IPS-20b (cell line): ENCODE data around the gene CEP44.
"Not testable (repeated sequence)": the region's sequence is repeated elsewhere in the genome, so short reads cannot be mapped to it uniquely, and the experiment has no call there.

ENCODE experiments used
- H3K27ac ChIP-seq: one replicate; pipeline ENCODE4 v1.5.1; 2013; ENCODE audit warnings: low read length
- H3K27me3 ChIP-seq: 2 replicates; pipeline ENCODE4 v1.6.1; 2013; ENCODE audit warnings: mild to moderate bottlenecking, low read length, inconsistent platforms; ENCODE audit not compliant: insufficient read depth
- H3K36me3 ChIP-seq: 2 replicates; pipeline ENCODE4 v1.6.1; 2013; ENCODE audit warnings: low read depth, mild to moderate bottlenecking, inconsistent platforms, low read length, moderate library complexity; ENCODE audit not compliant: insufficient read depth
- H3K4me1 ChIP-seq: 2 replicates; pipeline ENCODE4 v1.6.1; 2013; ENCODE audit warnings: mild to moderate bottlenecking, control low read depth, inconsistent platforms, low read length, moderate library complexity; ENCODE audit not compliant: insufficient read depth
- H3K4me3 ChIP-seq: 2 replicates; pipeline ENCODE4 v1.5.1; 2013; ENCODE audit warnings: mild to moderate bottlenecking, low read length, inconsistent platforms
- H3K9ac ChIP-seq: 2 replicates; pipeline ENCODE4 v1.6.1; 2013; ENCODE audit warnings: low read depth, mild to moderate bottlenecking, inconsistent platforms, low read length, moderate library complexity
- H3K9me3 ChIP-seq: 2 replicates; pipeline ENCODE4 v1.6.1; 2013; ENCODE audit warnings: mild to moderate bottlenecking, low read depth, low read length, inconsistent platforms; ENCODE audit not compliant: insufficient read depth

The CEP44 gene

DNA sequence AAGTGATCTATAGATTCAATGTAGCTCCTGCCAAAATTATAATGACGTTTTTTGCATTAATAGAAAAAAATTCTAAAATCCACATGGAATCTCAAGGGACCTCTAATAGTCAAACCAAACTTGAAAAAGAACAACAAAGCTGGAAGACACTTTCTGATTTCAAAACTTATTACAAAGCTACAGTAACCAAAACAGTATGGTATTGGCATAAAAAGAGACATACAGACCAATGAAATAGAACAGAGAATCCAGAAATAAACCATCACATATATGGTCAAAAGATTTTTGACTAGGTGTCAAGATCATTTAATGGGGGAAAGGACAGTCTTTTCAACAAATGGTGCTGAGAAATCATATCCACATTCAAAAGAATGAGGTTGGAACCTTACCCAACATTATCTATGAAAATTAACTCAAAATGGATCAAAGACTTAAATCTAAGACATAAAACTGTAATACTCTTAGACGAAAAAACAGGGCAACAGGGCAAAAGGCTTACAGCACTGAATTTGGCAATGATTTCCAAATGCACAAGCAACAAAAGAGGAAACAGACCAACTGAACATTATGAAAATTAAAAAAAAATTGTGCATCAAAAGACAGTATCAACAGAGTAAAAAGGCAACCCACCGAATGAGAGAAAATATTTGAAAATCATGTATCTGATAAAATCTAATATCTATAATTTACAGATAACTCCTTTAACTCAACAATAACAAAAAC lies 4.1 kb upstream of the CEP44 start:
- Histone ChIP-seq H3K27me3 (no peaks in the 10 kb centered on the region), H3K9ac (no peak overlapping the region), H3K4me3 (no peak overlapping the region)

DNA sequence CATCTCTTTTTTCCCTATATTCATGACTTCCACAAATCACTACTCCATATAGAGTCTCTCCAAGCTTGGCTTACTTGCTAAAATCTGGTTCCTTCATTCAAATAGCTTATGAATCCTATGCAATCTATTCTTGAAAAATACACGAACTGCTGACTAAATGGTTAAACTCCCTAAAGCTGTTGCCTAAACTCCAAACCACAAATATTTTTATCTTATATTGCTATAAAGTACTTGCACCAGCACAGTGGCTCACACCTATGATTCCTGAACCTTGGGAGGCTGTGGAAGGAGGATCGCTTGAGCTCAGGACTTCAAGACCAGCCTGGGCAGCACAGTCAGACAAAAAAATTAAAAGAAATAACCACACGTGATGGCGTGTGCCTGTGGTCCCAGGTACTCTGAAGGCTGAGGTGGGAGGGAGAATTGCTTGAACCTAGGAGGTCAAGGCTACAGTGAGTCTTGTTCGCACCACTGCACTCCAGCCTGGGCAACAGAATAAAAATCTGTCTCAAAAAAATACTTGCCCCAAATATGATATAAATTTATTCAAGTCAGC lies 2.5 kb upstream of the CEP44 start:
- Histone ChIP-seq H3K27ac (no peak overlapping the region), H3K4me1 (peaks cover 5% of the 10 kb centered on the region; the same call in 1 of the 2 replicates), H3K36me3 (no peaks in the 10 kb centered on the region), H3K9me3 (no peaks in the 10 kb centered on the region), H3K27me3 (no peaks in the 10 kb centered on the region), H3K9ac (no peak overlapping the region), H3K4me3 (no peak overlapping the region)

More for the DNA sequence above, 4.1 kb upstream of the CEP44 start:
- Histone ChIP-seq H3K27ac (no peak overlapping the region), H3K4me1 (peaks cover under 1% of the 10 kb centered on the region; the same call in 1 of the 2 replicates), H3K9me3 (no peaks in the 10 kb centered on the region), H3K36me3 (no peaks in the 10 kb centered on the region)

DNA sequence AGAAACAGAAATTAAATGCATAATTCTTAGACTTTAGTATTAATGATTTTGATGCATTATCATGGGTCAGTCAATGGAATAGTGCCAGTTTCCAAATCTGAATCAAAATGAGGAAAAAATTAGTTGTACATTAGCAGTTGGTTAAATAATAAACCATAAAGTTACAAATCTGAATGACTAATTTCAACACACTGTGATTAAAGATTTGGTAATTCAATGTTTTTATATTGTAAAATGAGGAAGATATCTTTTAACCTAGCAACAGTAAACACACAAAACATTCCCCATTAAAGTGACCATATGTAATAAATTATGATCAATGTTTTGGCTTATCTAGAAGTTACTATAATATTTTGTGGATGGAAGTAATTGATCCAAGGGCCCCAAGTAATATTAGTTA lies 1.8 kb upstream of the CEP44 start:
- peaks cover 5% of the 10 kb centered on the region; the same call in 1 of the 2 replicates for H3K4me1 ChIP-seq
- no peaks in the 10 kb centered on the region for H3K27me3 ChIP-seq
- H3K9ac ChIP-seq, result no peak overlapping the region
- H3K27ac ChIP-seq, result no peak overlapping the region
- no peak overlapping the region for H3K4me3 ChIP-seq
- no peaks in the 10 kb centered on the region for H3K9me3 ChIP-seq
- H3K36me3 ChIP-seq, result no peaks in the 10 kb centered on the region

DNA sequence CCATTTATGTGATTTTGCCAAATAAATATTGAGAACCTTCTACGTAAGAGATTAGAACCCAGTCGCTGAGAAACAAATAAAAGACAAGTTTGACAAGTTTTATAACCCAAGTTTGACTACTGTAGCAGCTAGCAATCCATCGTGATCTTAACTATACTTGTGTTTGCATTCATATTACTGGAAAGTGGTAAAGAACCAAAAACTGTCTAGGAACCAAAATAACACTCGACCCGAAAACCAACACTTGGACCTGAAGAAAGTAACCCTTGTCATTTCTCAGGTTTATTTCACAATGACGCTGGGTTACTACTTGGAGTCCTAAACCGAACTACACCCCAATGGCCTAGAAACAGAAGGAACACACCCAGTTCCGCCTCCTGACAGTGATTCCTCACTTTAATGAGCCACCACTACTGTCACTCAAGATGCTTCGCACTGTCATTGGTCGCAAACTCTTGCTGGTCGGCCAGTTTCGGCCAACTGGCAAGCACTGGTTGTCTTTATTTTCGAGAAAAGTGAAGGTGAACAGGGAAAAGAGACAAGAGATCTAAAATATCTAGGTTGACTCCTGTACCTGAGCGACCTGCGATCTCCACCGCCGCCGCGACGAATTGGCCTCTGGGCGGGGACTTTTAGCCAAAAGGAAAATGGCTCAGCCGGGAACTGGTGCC lies 740 bp upstream of the CEP44 start:
- Histone ChIP-seq H3K4me3 (peak overlapping the region; percentile 86), H3K36me3 (no peaks in the 10 kb centered on the region), H3K27ac (peak overlapping the region; percentile 94), H3K4me1 (peaks cover 5% of the 10 kb centered on the region; the same call in 1 of the 2 replicates), H3K27me3 (no peaks in the 10 kb centered on the region), H3K9me3 (no peaks in the 10 kb centered on the region), H3K9ac (peak overlapping the region; percentile 96; the same call in 1 of the 2 replicates)

DNA sequence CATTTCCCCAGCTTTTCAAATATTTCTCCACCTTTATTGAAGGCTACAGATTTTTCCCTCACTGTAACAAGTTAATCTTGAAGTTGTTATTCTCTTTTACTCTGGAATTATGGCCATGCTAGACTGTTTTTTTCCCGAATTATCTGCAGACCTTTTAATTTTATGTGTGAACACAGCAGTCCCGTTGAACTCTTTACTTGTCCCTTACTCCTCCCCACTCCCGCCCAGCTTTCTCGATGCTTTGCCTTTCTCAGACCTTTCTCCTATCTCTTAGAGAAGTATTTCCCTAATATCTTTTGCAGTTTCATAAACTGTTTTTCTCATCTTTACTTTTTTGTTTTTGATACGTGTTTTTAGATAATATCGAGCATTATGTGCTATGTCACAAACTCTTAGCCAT lies 776 bp downstream of the CEP44 start:
- H3K4me3 ChIP-seq, result peak overlapping the region; percentile 86
- peak overlapping the region; percentile 96 for H3K9ac ChIP-seq
- H3K27me3 ChIP-seq, result no peaks in the 10 kb centered on the region
- no peaks in the 10 kb centered on the region for H3K9me3 ChIP-seq
- H3K36me3 ChIP-seq, result no peaks in the 10 kb centered on the region
- H3K4me1 ChIP-seq, result peaks cover 5% of the 10 kb centered on the region; the same call in 1 of the 2 replicates
- H3K27ac ChIP-seq, result peak overlapping the region; percentile 94

DNA sequence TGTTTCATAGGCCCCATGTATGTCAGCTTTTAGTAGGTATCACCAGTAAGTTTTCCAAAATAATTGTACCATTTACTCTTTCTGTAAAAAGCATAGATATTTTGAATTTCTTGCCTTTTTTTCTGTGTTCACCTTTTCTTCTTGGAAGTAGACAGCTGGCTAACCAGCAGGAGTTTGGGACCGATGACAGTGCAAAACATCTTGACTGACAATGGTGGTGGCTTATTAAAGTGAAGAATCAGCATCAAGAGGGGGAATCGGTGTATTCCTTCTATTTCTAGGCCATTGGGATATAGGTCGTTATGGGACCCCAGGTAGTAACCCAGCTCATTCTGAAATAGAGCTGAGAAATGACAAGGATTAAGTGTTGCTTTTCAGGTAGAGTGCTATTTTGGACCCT lies 3.2 kb downstream of the CEP44 start:
- H3K9me3 ChIP-seq, result no peaks in the 10 kb centered on the region
- H3K4me1 ChIP-seq, result peaks cover 5% of the 10 kb centered on the region; the same call in 1 of the 2 replicates
- no peak overlapping the region for H3K27ac ChIP-seq
- no peaks in the 10 kb centered on the region for H3K27me3 ChIP-seq
- no peak overlapping the region for H3K9ac ChIP-seq
- no peak overlapping the region for H3K4me3 ChIP-seq
- no peaks in the 10 kb centered on the region for H3K36me3 ChIP-seq

DNA sequence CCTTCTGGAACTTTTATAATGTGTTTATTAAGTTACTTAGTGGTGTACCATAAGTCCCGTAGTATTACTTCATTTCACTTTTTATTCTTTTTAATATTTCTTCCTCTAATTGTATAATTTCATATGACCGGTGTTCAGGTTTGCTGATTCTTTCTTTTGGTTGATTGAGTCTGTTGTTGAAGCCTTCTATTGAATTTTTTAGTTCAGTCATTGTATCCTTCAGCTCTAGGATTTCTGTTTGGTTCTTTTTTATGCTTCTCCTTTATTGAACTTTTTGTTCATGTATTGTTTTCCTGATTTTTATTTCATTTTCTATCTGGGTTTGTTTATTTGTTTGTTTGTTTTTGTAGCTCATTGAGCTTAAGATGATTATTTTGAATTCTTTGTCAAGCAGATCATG lies 8.8 kb downstream of the CEP44 start:
- Histone ChIP-seq H3K9me3 (peaks cover 21% of the 10 kb centered on the region; the same call in 1 of the 2 replicates), H3K36me3 (no peaks in the 10 kb centered on the region), H3K27me3 (no peaks in the 10 kb centered on the region), H3K27ac (no peak overlapping the region), H3K4me1 (no peaks in the 10 kb centered on the region), H3K4me3 (no peak overlapping the region), H3K9ac (no peak overlapping the region)

DNA sequence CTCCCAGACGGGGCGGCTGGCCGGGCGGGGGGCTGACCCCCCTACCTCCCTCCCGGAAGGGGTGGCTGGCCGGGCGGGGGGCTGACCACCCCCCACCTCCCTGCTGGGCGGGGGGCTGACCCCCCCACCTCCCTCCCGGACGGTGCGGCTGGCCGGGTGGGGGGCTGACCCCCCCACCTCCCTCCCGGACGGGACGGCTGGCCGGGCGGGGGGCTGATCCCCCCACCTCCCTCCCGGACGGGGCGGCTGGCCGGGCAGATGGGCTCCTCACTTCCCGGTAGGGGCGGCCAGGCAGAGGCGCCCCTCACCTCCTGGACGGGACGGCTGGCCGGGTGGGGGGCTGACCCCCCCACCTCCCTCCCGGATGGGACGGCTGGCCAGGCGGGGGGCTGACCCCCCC lies 10.9 kb downstream of the CEP44 start:
- H3K36me3 ChIP-seq, H3K27me3 ChIP-seq, H3K4me3 ChIP-seq, H3K4me1 ChIP-seq, H3K27ac ChIP-seq, H3K9ac ChIP-seq: not testable (repeated sequence)
- peaks cover 21% of the 10 kb centered on the region; the same call in 1 of the 2 replicates for H3K9me3 ChIP-seq

DNA sequence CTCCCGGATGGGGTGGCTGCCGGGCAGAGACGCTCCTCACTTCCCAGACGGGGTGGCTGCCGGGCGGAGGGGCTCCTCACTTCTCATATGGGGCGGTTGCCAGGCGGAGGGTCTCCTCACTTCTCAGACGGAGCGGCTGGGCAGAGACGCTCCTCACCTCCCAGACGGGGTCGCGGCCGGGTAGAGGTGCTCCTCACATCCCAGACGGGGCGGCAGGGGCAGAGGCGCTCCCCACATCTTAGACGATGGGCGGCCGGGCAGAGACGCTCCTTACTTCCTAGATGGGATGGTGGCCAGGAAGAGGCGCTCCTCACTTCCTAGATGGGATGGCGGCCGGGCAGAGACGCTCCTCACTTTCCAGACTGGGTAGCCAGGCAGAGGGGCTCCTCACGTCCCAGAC lies 11.4 kb downstream of the CEP44 start:
- peaks cover 21% of the 10 kb centered on the region; the same call in 1 of the 2 replicates for H3K9me3 ChIP-seq
- H3K27me3 ChIP-seq, H3K36me3 ChIP-seq, H3K4me1 ChIP-seq, H3K4me3 ChIP-seq, H3K9ac ChIP-seq, H3K27ac ChIP-seq: not testable (repeated sequence)

DNA sequence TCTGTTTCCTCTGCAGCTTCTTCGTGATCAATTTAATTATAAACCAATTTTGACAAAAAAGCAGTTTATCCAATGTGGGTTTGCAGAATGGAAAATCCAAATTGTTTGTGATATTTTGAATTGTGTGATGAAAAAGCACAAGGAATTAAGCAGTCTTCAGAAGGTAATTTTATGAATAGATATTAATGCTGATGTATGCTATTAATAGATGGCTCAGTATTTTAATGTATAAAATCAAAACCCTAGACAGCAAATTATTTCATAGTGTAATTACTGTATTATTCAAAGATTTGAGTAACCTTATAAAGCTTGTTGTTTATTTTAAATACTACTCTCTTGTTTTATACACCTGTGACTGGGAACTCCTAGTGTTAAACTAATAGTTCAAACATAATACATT lies 20.0 kb downstream of the CEP44 start:
- Histone ChIP-seq H3K36me3 (peaks cover 34% of the 10 kb centered on the region), H3K4me1 (no peaks in the 10 kb centered on the region), H3K27me3 (no peaks in the 10 kb centered on the region), H3K4me3 (no peak overlapping the region), H3K9ac (no peak overlapping the region), H3K27ac (no peak overlapping the region), H3K9me3 (no peaks in the 10 kb centered on the region)

DNA sequence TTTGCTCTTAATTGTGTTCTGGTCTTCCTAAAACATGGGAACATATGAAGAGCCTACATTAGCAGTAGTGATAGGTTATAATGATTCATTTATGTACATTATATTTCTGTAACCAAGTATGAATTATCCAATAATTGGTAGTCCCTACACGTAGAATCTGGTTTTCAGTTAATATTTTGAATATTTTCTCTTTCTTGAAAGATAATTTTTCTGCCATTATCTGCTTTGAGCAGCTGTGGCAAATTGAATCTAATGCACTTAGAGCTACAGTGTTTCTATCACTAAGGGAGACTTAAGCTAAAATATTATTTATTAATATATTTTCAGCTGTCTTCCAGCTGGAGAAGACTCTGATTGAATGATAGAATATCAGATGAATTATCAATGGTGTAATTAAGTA lies 21.0 kb downstream of the CEP44 start:
- no peak overlapping the region for H3K4me3 ChIP-seq
- H3K4me1 ChIP-seq, result no peaks in the 10 kb centered on the region
- H3K9me3 ChIP-seq, result no peaks in the 10 kb centered on the region
- H3K27ac ChIP-seq, result no peak overlapping the region
- peaks cover 34% of the 10 kb centered on the region for H3K36me3 ChIP-seq
- H3K27me3 ChIP-seq, result no peaks in the 10 kb centered on the region
- no peak overlapping the region for H3K9ac ChIP-seq

DNA sequence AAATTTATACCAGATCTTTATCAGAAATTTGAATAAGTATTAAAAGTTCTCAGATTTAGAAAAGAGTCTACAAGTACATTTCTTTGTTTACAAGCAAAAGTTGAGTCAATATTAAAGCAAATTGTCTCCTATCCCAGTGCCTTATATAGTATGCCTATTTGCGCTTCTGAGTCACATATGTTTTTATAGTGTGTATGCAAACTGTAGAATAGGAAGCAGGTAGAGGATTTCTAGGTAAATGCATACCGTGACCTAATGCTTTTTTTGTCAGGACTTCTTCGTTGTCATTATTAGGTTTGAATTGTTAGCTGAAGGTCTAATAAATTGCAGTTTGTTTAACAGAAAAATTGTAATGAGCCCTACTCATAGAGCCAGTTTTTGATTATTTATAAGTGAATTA lies 22.2 kb downstream of the CEP44 start:
- no peak overlapping the region for H3K4me3 ChIP-seq
- H3K9ac ChIP-seq, result no peak overlapping the region
- no peaks in the 10 kb centered on the region for H3K9me3 ChIP-seq
- no peaks in the 10 kb centered on the region for H3K4me1 ChIP-seq
- no peak overlapping the region for H3K27ac ChIP-seq
- peaks cover 39% of the 10 kb centered on the region for H3K36me3 ChIP-seq
- no peaks in the 10 kb centered on the region for H3K27me3 ChIP-seq
